HCT116 (cell line): Measurements from ENCODE around the gene OR1F1. TPM values are rescaled to one million over a fixed set of nuclear protein-coding genes. Genes with fewer than 3 reads are reported as not detected.
A peak's percentile ranks its signal among the peaks of the same experiment; 100 is the strongest.

ENCODE experiments used
- ATAC-seq: fragments of 200-7000 bp; cut with Tn5 transposase; 2 replicates; pipeline ENCODE4 v1.9.1; 2020; ENCODE audit warnings: mild to moderate bottlenecking, moderate library complexity
- BruUV-seq: library from RNA; stranded (reverse); fragments of 400-500 nt; replicated peaks from 2 replicates; lab custom pipeline; 2021; lab: Mats Ljungman, UMichigan
- CTCF ChIA-PET: fragments of 300-600 bp; sonication (Branson Sonifier 250); formaldehyde crosslinking; loops from one replicate; lab custom pipeline; 2021; ENCODE audit warnings: antibody characterized with exemption; lab: Charles Lee
- POLR2A ChIA-PET: fragments of 300-600, 350-600 bp; sonication (Branson Sonifier 250); formaldehyde crosslinking; loops from one replicate; lab custom pipeline; 2021; ENCODE audit warnings: antibody characterized with exemption; lab: Charles Lee
- RAD21 ChIA-PET, 2 experiments: fragments of 300-600 bp; sonication (Branson Sonifier 250); formaldehyde crosslinking; loops; one replicate each; lab custom pipeline; 2023; ENCODE audit warnings: low total read pairs in 2 of 2; ENCODE audit not compliant: uncharacterized antibody in 2 of 2, unreplicated experiment in 2 of 2, low non-redundant PET in 1 of 2; lab: Charles Lee
- DNase-seq: peaks from one replicate; pipeline ENCODE4 v3.0.0-alpha.2; 2010; ENCODE audit warnings: low read depth, low spot score
- H2AFZ ChIP-seq: fragments of 200-600 bp; shearing (Covaris generic), sonication (generic); 2 replicates; pipeline ENCODE4 v1.6.1; 2017; ENCODE audit warnings: low read depth, mixed run types, mixed read lengths, antibody characterized with exemption, low read length; ENCODE audit not compliant: poor library complexity, severe bottlenecking
- H3K27ac ChIP-seq: 2 replicates; pipeline ENCODE4 v1.5.1; 2012; ENCODE audit warnings: low read depth, low read length
- H3K27me3 ChIP-seq: fragments of 200-600 bp; sonication (generic); 2 replicates; pipeline ENCODE4 v1.6.1; 2016; ENCODE audit warnings: mixed run types, low read length, mixed read lengths; ENCODE audit not compliant: insufficient read depth
- H3K36me3 ChIP-seq, 2 experiments: fragments of 200-500 bp in 1 of 2; fragments of 200-600 bp in 1 of 2; sonication (Bioruptor generic) in 1 of 2; sonication (generic) in 1 of 2; 2 replicates each; pipeline versions ENCODE4 v1.5.1 to v1.6.1; 2014 to 2016; ENCODE audit warnings: low read length in 2 of 2, inconsistent platforms in 1 of 2, mixed read lengths in 1 of 2, mixed run types in 1 of 2; ENCODE audit not compliant: insufficient read depth in 2 of 2, control insufficient read depth in 1 of 2
- H3K4me1 ChIP-seq, 2 experiments: fragments of 200-600 bp in 1 of 2; sonication (generic) in 1 of 2; 2 replicates each; pipeline versions ENCODE4 v1.5.1 to v1.6.1; 2012 to 2017; ENCODE audit warnings: low read length in 2 of 2, inconsistent platforms in 1 of 2, mild to moderate bottlenecking in 1 of 2, mixed read lengths in 1 of 2, mixed run types in 1 of 2, moderate library complexity in 1 of 2; ENCODE audit not compliant: insufficient read depth in 2 of 2, control insufficient read depth in 1 of 2
- H3K4me2 ChIP-seq: fragments of 200-600 bp; sonication (generic); 2 replicates; pipeline ENCODE4 v1.6.1; 2017; ENCODE audit warnings: mixed run types, low read length, mixed read lengths
- H3K4me3 ChIP-seq, 2 experiments: fragments of 200-600 bp in 1 of 2; sonication (generic) in 1 of 2; replicated peaks in 1 of 2; 2 replicates each; pipeline ENCODE4 v1.5.1; 2011 to 2016; ENCODE audit warnings: low read length in 2 of 2, control low read depth in 1 of 2, low read depth in 1 of 2, mild to moderate bottlenecking in 1 of 2, mixed read lengths in 1 of 2, mixed run types in 1 of 2
- H3K79me2 ChIP-seq: fragments of 200-600 bp; sonication (generic); 2 replicates; pipeline ENCODE4 v1.6.1; 2017; ENCODE audit warnings: mild to moderate bottlenecking, mixed run types, low read length, moderate library complexity, mixed read lengths; ENCODE audit not compliant: insufficient read depth
- H3K9ac ChIP-seq: fragments of 200-600 bp; sonication (generic); 2 replicates; pipeline ENCODE4 v1.6.1; 2016; ENCODE audit warnings: low read length, mixed read lengths
- H3K9me2 ChIP-seq: fragments of 200-600 bp; sonication (generic), shearing (Covaris generic); 2 replicates; pipeline ENCODE4 v1.6.1; 2017; ENCODE audit warnings: mixed run types, mild to moderate bottlenecking, moderate library complexity; ENCODE audit not compliant: insufficient read depth
- H3K9me3 ChIP-seq, 2 experiments: fragments of 200-500 bp in 1 of 2; fragments of 200-600 bp in 1 of 2; sonication (Bioruptor generic) in 1 of 2; sonication (generic) in 1 of 2; 2 replicates each; pipeline ENCODE4 v1.6.1; 2014 to 2017; ENCODE audit warnings: low read length in 2 of 2, mixed read lengths in 2 of 2, inconsistent platforms in 1 of 2, low read depth in 1 of 2, mild to moderate bottlenecking in 1 of 2, mixed run types in 1 of 2, moderate library complexity in 1 of 2; ENCODE audit not compliant: control insufficient read depth in 1 of 2, insufficient read depth in 1 of 2
- H4K20me1 ChIP-seq: fragments of 200-600 bp; sonication (generic), shearing (Covaris generic); 2 replicates; pipeline ENCODE4 v1.6.1; 2017; ENCODE audit warnings: mixed run types, mild to moderate bottlenecking, moderate library complexity; ENCODE audit not compliant: insufficient read depth
- CBX3 ChIP-seq: IDR thresholded peaks from 2 replicates; pipeline ENCODE4 v1.6.1; 2012; ENCODE audit warnings: low read depth
- CEBPB ChIP-seq: IDR thresholded peaks from 2 replicates; pipeline ENCODE4 v1.6.1; 2012; ENCODE audit warnings: low read depth
- MAX ChIP-seq: IDR thresholded peaks from 2 replicates; pipeline ENCODE4 v1.6.1; 2012
- POLR2AphosphoS5 ChIP-seq: IDR thresholded peaks from 2 replicates; pipeline ENCODE4 v1.6.1; 2011; ENCODE audit warnings: mild to moderate bottlenecking, low read depth, low read length, moderate library complexity
- SIN3A ChIP-seq: IDR thresholded peaks from 2 replicates; pipeline ENCODE4 v1.6.1; 2012; ENCODE audit warnings: low read depth
- SRF ChIP-seq: IDR thresholded peaks from 2 replicates; pipeline ENCODE4 v1.6.1; 2012; ENCODE audit warnings: low read depth
- TCF7L2 ChIP-seq: IDR thresholded peaks from 2 replicates; pipeline ENCODE4 v1.7.0; 2011; ENCODE audit warnings: borderline replicate concordance, inconsistent platforms; ENCODE audit not compliant: insufficient read depth, insufficient read length; ENCODE audit errors: extremely low read depth
- YY1 ChIP-seq: IDR thresholded peaks from 2 replicates; pipeline ENCODE4 v1.6.1; 2011; ENCODE audit warnings: low read length, low read depth, moderate library complexity, mild to moderate bottlenecking; ENCODE audit not compliant: insufficient replicate concordance; ENCODE audit errors: extremely low read depth
- intact Hi-C: fragments of 100-400 bp; cut with micrococcal nuclease; formaldehyde crosslinking; loops from 2 replicates; pipeline ENCODE4 v1.10.0; 2022
- total RNA-seq: library from RNA; stranded (reverse); gene quantifications from one replicate; pipeline ENCODE4 v1.2.1, GENCODE V29; 2021; ENCODE audit not compliant: unreplicated experiment

The OR1F1 gene
- total RNA-seq, 1 experiment from 2014 or later, result not detected

DNA sequence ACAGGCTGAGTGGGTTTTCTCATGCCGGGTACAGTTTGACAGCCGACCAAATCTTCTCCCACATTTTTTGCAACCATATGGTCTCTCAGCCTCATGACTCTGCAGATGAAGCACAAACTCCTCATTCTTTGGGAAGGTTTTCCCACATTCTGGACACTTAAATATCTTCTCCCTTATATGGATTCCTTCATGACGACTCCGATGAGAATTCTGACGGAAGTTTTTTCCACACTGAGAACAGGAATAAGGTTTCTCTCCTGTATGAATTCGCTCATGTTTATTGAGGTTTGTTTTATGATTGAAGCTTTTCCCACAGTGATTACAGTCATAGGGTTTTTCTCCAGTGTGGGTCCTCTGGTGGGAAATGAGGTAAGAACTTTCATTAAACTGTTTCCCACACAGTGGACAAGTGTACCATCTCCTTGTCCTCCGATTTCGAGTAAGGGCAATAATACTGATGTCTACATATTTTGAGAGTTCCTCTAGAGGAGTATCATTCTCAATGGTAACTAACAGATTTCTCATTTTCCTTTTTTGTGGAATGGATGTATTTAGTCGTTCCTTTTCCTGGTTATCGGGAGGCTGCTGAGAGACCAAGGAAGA, 36.0 kb downstream of the OR1F1 start:
- BruUV-seq, result no TSS peak
- no peaks in the 10 kb centered on the region for H3K9me2 ChIP-seq
- no peak overlapping the region for H3K4me3 ChIP-seq
- H3K4me1 ChIP-seq, result no peaks in the 10 kb centered on the region
- POLR2A ChIA-PET, result no interaction called here
- peaks cover 23 to 34% of the 10 kb centered on the region in 2 experiments for H3K9me3 ChIP-seq
- no peak overlapping the region for H2AFZ ChIP-seq
- no peaks in the 10 kb centered on the region for H4K20me1 ChIP-seq
- TF ChIP-seq POLR2AphosphoS5 (no peak), SRF (no peak), YY1 (no peak), CBX3 (peak; percentile 42; the same call in 1 of the 2 replicates)
- no peak overlapping the region for H3K27ac ChIP-seq
- peaks cover 3 to 53% of the 10 kb centered on the region in 2 experiments; a peak in 2 of 4 replicates for H3K36me3 ChIP-seq
- CTCF ChIA-PET, result no interaction called here
- ATAC-seq (no peak), DNase-seq (no peak)
- RAD21 ChIA-PET, result no interaction called here
- H3K4me2 ChIP-seq, result no peak overlapping the region
- H3K9ac ChIP-seq, result no peak overlapping the region
- intact Hi-C loops, result no loop called here
- no peaks in the 10 kb centered on the region for H3K79me2 ChIP-seq
- no peaks in the 10 kb centered on the region for H3K27me3 ChIP-seq

DNA sequence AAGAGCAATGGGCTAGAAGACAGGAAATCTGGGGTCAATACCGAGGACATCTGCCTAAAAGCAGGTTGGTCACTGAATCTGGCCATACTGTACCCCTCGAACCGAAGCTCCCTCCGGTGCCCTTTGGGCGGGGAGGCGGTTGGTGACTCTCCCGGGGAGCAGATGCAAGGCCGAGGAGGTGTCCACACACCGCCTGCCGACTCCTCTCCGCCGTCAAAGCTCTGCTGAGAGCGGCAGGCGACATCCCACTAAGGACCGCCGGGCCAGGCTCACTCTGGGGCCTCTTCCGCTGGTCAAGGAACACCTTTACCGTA, 46.5 kb downstream of the OR1F1 start:
- peak overlapping the region; percentile 96 for H3K4me2 ChIP-seq
- H2AFZ ChIP-seq, result no peak overlapping the region
- H3K27me3 ChIP-seq, result no peaks in the 10 kb centered on the region
- H3K4me1 ChIP-seq, result peaks cover 5 to 7% of the 10 kb centered on the region in 2 experiments; a peak in 2 of 4 replicates
- ChIA-PET POLR2A (interaction anchor here (1.4 kb wide), 1 partner anchor 209 kb away, joined by 5 read pairs; the partner anchor contains the start of genes NAA60 and ZNF597), CTCF (no interaction called here), RAD21 (no interaction called here)
- H3K9ac ChIP-seq, result peak overlapping the region; percentile 93
- DNase-seq (no peak), ATAC-seq (no peak)
- peaks cover 24 to 32% of the 10 kb centered on the region in 2 experiments for H3K36me3 ChIP-seq
- TF ChIP-seq TCF7L2 (no peak), SIN3A (0 out of 2 replicates have a peak, but pooled peaks have one; percentile 10), YY1 (no peak), MAX (no peak), CEBPB (no peak)
- BruUV-seq, result no TSS peak
- H3K4me3 ChIP-seq, result peak overlapping the region; percentile 94 to 98
- peaks cover 14% of the 10 kb centered on the region for H3K79me2 ChIP-seq
- intact Hi-C loops, result no loop called here
- no peaks in the 10 kb centered on the region for H4K20me1 ChIP-seq
- peak overlapping the region; percentile 91 for H3K27ac ChIP-seq
- peaks cover 0 to 10% of the 10 kb centered on the region in 2 experiments; a peak in 2 of 4 replicates for H3K9me3 ChIP-seq
- no peaks in the 10 kb centered on the region for H3K9me2 ChIP-seq
